SK-N-SH treated with all-trans-retinoic acid at 6 μM for 48 hours (cell line): ENCODE data around the gene OR10G7.

Experiments used
- ATAC-seq: fragments of 200-7000 bp; cut with Tn5 transposase; 3 replicates; pipeline ENCODE4 v1.9.1; 2020; ENCODE audit warnings: mild to moderate bottlenecking, moderate library complexity
- ARNTL ChIP-seq: fragments of 450-650 bp; formaldehyde crosslinking; IDR thresholded peaks from 2 replicates; pipeline ENCODE4 v1.5.0; 2020; ENCODE audit warnings: low read depth, mild to moderate bottlenecking, moderate library complexity, borderline replicate concordance
- BACH2 ChIP-seq: fragments of 250-450 bp; sonication (Bioruptor Pico); IDR thresholded peaks from 2 replicates; pipeline ENCODE4 v1.9.0; 2021; ENCODE audit warnings: mild to moderate bottlenecking, borderline replicate concordance
- CSDC2 ChIP-seq: fragments of 250-450 bp; sonication (Bioruptor Pico); IDR thresholded peaks from 2 replicates; pipeline ENCODE4 v1.5.0; 2020; ENCODE audit warnings: mild to moderate bottlenecking, moderate library complexity
- ESRRG ChIP-seq: fragments of 250-450 bp; sonication (Bioruptor Pico); IDR thresholded peaks from 2 replicates; pipeline ENCODE4 v1.6.1; 2021; ENCODE audit warnings: mild to moderate bottlenecking
- GLIS3 ChIP-seq: fragments of 250-450 bp; sonication (Bioruptor Pico); IDR thresholded peaks from 2 replicates; pipeline ENCODE4 v1.5.0; 2020; ENCODE audit warnings: mild to moderate bottlenecking, moderate library complexity
- ISL1 ChIP-seq: fragments of 250-450 bp; sonication (Bioruptor Pico); IDR thresholded peaks from 2 replicates; pipeline ENCODE4 v2.1.2; 2022; ENCODE audit warnings: mild to moderate bottlenecking, moderate library complexity
- PPARA ChIP-seq: fragments of 250-450 bp; sonication (Bioruptor Pico); IDR thresholded peaks from 2 replicates; pipeline ENCODE4 v1.5.0; 2020; ENCODE audit warnings: mild to moderate bottlenecking, borderline replicate concordance
- SNAI2 ChIP-seq: fragments of 250-450 bp; sonication (Bioruptor Pico); IDR thresholded peaks from 2 replicates; pipeline ENCODE4 v1.5.0; 2020; ENCODE audit warnings: mild to moderate bottlenecking, moderate library complexity
- TCF4 ChIP-seq: fragments of 250-450 bp; sonication (Bioruptor Pico); IDR thresholded peaks from 2 replicates; pipeline ENCODE4 v1.8.0; 2021; ENCODE audit warnings: mild to moderate bottlenecking, moderate library complexity, borderline replicate concordance
- ZC3H10 ChIP-seq: fragments of 250-450 bp; sonication (Bioruptor Pico); IDR thresholded peaks from 2 replicates; pipeline ENCODE4 v1.5.1; 2021; ENCODE audit warnings: mild to moderate bottlenecking, moderate library complexity
- ZFP3 ChIP-seq: fragments of 250-450 bp; sonication (Bioruptor Pico); IDR thresholded peaks from 2 replicates; pipeline ENCODE4 v1.5.0; 2020; ENCODE audit warnings: mild to moderate bottlenecking, moderate library complexity
- ZFP30 ChIP-seq: fragments of 450-650 bp; formaldehyde crosslinking; IDR thresholded peaks from 2 replicates; pipeline ENCODE4 v1.5.0; 2022; ENCODE audit warnings: mild to moderate bottlenecking, moderate library complexity
- ZNF565 ChIP-seq: fragments of 450-650 bp; formaldehyde crosslinking; conservative IDR thresholded peaks from 2 replicates; pipeline ENCODE4 v1.5.0; 2020; ENCODE audit warnings: low read depth, mild to moderate bottlenecking, moderate library complexity
- ZNF70 ChIP-seq: fragments of 450-650 bp; formaldehyde crosslinking; IDR thresholded peaks from 2 replicates; pipeline ENCODE4 v1.5.0; 2020; ENCODE audit warnings: mild to moderate bottlenecking, moderate library complexity
- ZNF8 ChIP-seq: fragments of 450-650 bp; formaldehyde crosslinking; IDR thresholded peaks from 2 replicates; pipeline ENCODE4 v1.5.0; 2020; ENCODE audit warnings: mild to moderate bottlenecking, moderate library complexity
- TF ChIP-seq, protein P1 (sequence below): fragments of 250-450 bp; sonication (Bioruptor Pico); IDR thresholded peaks from 2 replicates; pipeline ENCODE4 v1.8.0; 2021; ENCODE audit warnings: low read depth, mild to moderate bottlenecking, moderate library complexity, borderline replicate concordance
- TF ChIP-seq, protein P2 (sequence below): fragments of 250-450 bp; sonication (Bioruptor Pico); IDR thresholded peaks from 2 replicates; pipeline ENCODE4 v1.5.0; 2020; ENCODE audit warnings: mild to moderate bottlenecking, moderate library complexity
- TF ChIP-seq, protein P3 (sequence below): fragments of 250-450 bp; sonication (Bioruptor Pico); IDR thresholded peaks from 2 replicates; pipeline ENCODE4 v1.8.0; 2020; ENCODE audit warnings: mild to moderate bottlenecking, moderate library complexity, borderline replicate concordance
- TF ChIP-seq, protein P4 (sequence below): fragments of 250-450 bp; sonication (Bioruptor Pico); IDR thresholded peaks from 2 replicates; pipeline ENCODE4 v1.5.1; 2021; ENCODE audit warnings: mild to moderate bottlenecking, moderate library complexity

Gene OR10G7

DNA sequence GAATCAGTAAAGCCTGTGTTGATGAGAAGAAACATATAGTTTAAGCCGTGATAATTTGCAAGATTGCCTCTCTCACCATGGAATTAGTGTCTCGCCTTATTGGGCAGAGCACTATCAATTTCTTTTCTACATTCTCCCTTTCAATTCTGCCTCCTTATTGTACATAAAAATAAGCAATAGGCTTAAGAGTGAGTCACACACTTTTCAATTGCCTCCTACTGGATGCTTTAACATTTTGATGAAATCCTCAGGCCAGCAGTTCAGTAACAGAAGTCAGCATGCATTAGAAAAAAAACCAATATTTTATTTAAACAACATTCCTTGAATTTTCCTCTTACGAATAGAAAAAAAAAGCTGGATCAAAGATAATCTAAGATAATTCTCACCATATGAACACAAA is 40.4 kb upstream of the OR10G7 start:
- TF ChIP-seq, protein P1, sequence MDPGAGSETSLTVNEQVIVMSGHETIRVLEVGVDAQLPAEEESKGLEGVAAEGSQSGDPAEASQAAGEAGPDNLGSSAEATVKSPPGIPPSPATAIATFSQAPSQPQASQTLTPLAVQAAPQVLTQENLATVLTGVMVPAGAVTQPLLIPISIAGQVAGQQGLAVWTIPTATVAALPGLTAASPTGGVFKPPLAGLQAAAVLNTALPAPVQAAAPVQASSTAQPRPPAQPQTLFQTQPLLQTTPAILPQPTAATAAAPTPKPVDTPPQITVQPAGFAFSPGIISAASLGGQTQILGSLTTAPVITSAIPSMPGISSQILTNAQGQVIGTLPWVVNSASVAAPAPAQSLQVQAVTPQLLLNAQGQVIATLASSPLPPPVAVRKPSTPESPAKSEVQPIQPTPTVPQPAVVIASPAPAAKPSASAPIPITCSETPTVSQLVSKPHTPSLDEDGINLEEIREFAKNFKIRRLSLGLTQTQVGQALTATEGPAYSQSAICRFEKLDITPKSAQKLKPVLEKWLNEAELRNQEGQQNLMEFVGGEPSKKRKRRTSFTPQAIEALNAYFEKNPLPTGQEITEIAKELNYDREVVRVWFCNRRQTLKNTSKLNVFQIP (CRISPR knock-in tag), result no peak
- TF ChIP-seq ZNF565 (CRISPR knock-in tag) (no peak), TCF4 (CRISPR knock-in tag) (no peak)
- no peak for ATAC-seq

DNA sequence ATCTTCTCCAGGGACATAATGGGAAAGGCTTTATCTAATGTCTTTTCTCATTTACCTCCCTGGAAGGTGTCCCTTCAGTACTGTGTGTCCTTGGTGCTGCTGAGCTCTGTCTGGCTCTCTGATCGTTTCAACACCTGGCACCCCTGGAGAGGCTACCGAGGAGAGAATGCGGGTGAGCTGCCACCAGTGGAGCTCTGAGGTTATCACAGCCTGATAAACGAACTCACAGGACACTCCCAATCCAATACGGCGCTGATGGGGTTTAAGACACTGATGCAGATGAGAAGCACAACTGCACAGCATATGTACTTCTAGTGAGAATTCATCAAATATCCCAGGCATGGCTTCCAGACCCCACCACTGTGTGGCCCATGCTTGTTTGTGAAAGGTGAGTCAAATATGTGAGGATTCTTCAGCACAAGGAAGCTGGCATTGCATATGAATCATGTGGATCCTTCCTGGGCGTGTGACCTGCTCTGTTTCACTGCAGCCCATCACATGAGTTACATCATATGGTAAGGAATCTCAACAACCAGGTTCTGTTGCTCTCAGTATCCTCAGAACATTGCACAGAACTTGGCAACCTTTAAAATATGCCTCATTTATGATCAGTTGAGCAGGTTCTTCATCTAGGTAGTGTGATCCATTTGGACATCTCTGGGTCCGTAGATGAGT is 39.3 kb upstream of the OR10G7 start:
- no peak for ATAC-seq
- TF ChIP-seq ARNTL (CRISPR knock-in tag), result no peak
- no peak for TF ChIP-seq ISL1 (CRISPR knock-in tag)
- TF ChIP-seq TCF4 (CRISPR knock-in tag), result no peak
- no peak for TF ChIP-seq ZC3H10
- no peak for TF ChIP-seq ZFP3 (CRISPR knock-in tag)
- no peak for TF ChIP-seq ZNF565 (CRISPR knock-in tag)

DNA sequence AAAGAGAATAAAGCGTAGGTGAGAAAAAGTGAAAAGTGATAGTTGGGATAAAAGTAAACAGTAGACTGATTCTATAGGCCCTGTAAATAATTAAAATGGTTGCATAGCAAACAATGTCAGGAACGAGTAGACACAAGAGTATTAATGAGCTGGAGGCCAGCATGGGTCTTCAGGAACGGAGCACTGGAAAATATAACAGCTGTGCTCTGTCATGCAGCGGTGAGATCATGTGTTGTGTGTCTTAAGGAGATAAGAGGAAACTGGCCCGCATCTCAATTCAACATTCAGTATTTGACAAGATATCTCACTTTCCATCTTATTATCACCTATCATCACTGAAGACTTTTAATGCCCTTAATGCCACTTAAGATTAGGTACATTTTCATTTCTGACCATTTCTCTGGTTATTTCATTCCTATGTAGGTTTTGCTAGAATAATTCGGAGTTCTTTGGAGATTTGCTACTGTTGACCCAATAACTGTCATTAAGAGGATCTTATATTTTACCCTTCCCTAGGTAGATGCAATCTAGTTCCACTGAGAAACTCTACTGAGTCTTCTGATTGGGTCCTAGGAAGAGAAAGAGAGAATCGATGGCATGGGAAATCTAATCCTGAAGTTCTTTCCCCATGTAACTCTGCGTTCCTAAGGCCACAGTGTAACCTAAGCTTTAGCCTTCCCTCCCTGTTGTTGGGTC is 38.7 kb upstream of the OR10G7 start:
- TF ChIP-seq CSDC2 (CRISPR knock-in tag) (no peak), ZNF8 (no peak), ZNF565 (CRISPR knock-in tag) (no peak), ZFP30 (CRISPR knock-in tag) (no peak), ISL1 (CRISPR knock-in tag) (no peak), GLIS3 (CRISPR knock-in tag) (no peak), ESRRG (CRISPR knock-in tag) (no peak)
- TF ChIP-seq, protein P1 (CRISPR knock-in tag), result no peak
- TF ChIP-seq, protein P2, sequence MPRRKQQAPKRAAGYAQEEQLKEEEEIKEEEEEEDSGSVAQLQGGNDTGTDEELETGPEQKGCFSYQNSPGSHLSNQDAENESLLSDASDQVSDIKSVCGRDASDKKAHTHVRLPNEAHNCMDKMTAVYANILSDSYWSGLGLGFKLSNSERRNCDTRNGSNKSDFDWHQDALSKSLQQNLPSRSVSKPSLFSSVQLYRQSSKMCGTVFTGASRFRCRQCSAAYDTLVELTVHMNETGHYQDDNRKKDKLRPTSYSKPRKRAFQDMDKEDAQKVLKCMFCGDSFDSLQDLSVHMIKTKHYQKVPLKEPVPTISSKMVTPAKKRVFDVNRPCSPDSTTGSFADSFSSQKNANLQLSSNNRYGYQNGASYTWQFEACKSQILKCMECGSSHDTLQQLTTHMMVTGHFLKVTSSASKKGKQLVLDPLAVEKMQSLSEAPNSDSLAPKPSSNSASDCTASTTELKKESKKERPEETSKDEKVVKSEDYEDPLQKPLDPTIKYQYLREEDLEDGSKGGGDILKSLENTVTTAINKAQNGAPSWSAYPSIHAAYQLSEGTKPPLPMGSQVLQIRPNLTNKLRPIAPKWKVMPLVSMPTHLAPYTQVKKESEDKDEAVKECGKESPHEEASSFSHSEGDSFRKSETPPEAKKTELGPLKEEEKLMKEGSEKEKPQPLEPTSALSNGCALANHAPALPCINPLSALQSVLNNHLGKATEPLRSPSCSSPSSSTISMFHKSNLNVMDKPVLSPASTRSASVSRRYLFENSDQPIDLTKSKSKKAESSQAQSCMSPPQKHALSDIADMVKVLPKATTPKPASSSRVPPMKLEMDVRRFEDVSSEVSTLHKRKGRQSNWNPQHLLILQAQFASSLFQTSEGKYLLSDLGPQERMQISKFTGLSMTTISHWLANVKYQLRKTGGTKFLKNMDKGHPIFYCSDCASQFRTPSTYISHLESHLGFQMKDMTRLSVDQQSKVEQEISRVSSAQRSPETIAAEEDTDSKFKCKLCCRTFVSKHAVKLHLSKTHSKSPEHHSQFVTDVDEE (CRISPR knock-in tag), result no peak
- TF ChIP-seq, protein P3, sequence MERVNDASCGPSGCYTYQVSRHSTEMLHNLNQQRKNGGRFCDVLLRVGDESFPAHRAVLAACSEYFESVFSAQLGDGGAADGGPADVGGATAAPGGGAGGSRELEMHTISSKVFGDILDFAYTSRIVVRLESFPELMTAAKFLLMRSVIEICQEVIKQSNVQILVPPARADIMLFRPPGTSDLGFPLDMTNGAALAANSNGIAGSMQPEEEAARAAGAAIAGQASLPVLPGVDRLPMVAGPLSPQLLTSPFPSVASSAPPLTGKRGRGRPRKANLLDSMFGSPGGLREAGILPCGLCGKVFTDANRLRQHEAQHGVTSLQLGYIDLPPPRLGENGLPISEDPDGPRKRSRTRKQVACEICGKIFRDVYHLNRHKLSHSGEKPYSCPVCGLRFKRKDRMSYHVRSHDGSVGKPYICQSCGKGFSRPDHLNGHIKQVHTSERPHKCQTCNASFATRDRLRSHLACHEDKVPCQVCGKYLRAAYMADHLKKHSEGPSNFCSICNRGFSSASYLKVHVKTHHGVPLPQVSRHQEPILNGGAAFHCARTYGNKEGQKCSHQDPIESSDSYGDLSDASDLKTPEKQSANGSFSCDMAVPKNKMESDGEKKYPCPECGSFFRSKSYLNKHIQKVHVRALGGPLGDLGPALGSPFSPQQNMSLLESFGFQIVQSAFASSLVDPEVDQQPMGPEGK (CRISPR knock-in tag), result no peak
- no peak for ATAC-seq

DNA sequence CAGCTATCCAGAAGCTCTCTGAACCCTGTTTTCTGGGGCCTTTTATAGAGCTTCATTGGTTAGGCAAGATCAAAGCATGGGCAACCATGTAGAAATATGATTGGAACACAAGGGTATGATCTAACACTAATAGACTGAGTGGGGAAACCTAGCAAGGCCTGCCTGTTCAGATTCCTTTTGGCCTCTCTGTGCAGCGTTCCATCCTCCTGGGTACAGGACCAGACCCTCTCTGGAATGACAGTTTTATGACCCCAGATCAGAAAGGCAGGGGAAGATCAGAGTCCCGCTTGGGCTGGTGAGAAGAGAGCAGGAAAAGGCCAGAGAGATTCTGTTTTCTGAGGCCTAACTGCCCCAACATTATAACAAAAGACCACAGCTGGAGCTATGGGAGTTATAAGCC is 37.5 kb upstream of the OR10G7 start:
- ATAC-seq, result no peak
- TF ChIP-seq SNAI2 (CRISPR knock-in tag) (no peak), ZFP30 (CRISPR knock-in tag) (no peak), ZNF565 (CRISPR knock-in tag) (no peak), CSDC2 (CRISPR knock-in tag) (no peak), BACH2 (CRISPR knock-in tag) (no peak), ZFP3 (CRISPR knock-in tag) (no peak), ZNF70 (CRISPR knock-in tag) (no peak), ARNTL (CRISPR knock-in tag) (no peak), PPARA (no peak), TCF4 (CRISPR knock-in tag) (no peak)
- TF ChIP-seq, protein P1 (CRISPR knock-in tag), result no peak
- TF ChIP-seq, protein P4, sequence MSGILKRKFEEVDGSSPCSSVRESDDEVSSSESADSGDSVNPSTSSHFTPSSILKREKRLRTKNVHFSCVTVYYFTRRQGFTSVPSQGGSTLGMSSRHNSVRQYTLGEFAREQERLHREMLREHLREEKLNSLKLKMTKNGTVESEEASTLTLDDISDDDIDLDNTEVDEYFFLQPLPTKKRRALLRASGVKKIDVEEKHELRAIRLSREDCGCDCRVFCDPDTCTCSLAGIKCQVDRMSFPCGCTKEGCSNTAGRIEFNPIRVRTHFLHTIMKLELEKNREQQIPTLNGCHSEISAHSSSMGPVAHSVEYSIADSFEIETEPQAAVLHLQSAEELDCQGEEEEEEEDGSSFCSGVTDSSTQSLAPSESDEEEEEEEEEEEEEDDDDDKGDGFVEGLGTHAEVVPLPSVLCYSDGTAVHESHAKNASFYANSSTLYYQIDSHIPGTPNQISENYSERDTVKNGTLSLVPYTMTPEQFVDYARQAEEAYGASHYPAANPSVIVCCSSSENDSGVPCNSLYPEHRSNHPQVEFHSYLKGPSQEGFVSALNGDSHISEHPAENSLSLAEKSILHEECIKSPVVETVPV, result no peak
- TF ChIP-seq, protein P3 (CRISPR knock-in tag), result no peak
